Measurements from ENCODE around the gene KCNJ10. TPM values are rescaled to one million over a fixed set of nuclear protein-coding genes. Genes with fewer than 3 reads are reported as not detected.

The KCNJ10 gene
- total RNA-seq, 2 experiments from 2014 or later, result 0.29 TPM; not detected in 1

GRCh38 chr1:160028426-160028825, 41.5 kb downstream of the KCNJ10 start:
- Histone ChIP-seq H3K79me2 (ENCODE audit: insufficient read depth, low read depth, low read length) (peaks cover 7% of the 10 kb centered on the region; the same call in 1 of the 2 replicates), H3K4me2 (ENCODE audit: low read length) (0 out of 2 replicates have a peak overlapping the region, but pooled peaks have one; percentile 3), H3K36me3 (ENCODE audit: insufficient read depth, low read length) (no peaks in the 10 kb centered on the region), H2AFZ (ENCODE audit: low read length) (no peak overlapping the region), H3K27ac (ENCODE audit: low read depth, low read length, poor library complexity, severe bottlenecking) (no peak overlapping the region), H3K9me2 (ENCODE audit: insufficient read depth, low read length) (no peaks in the 10 kb centered on the region), H3K4me1 (ENCODE audit: insufficient read depth, low read length, poor library complexity, severe bottlenecking) (peaks cover 24% of the 10 kb centered on the region), H4K20me1 (ENCODE audit: insufficient read depth, low read length) (no peaks in the 10 kb centered on the region), H3K4me3 (ENCODE audit: low read depth, low read length, poor library complexity, severe bottlenecking) (no peak overlapping the region), H3K9me3 (ENCODE audit: low read length) (no peaks in the 10 kb centered on the region)
- TF ChIP-seq EZH2phosphoT487 (IDR thresholded peaks at IDR 0.05; ENCODE audit: borderline replicate concordance, low read depth, low read length) (no peak), CTCF (conservative IDR thresholded peaks at IDR 0.05; ENCODE audit: low read length) (no peak)
- ChIA-PET POLR2A (no interaction called here), CTCF (ENCODE audit: unreplicated experiment) (no interaction called here)
- no peak for DNase-seq (ENCODE audit: low spot score)
- BruUV-seq (replicated peaks), result no TSS peak
- intact Hi-C loops (cut with micrococcal nuclease; ENCODE audit: unreplicated experiment), result no loop called here

GRCh38 chr1:160025314-160025713, 44.6 kb downstream of the KCNJ10 start:
- ChIA-PET POLR2A (no interaction called here), CTCF (ENCODE audit: unreplicated experiment) (no interaction called here)
- Histone ChIP-seq H3K9me3 (ENCODE audit: low read length) (no peaks in the 10 kb centered on the region), H4K20me1 (ENCODE audit: insufficient read depth, low read length) (no peaks in the 10 kb centered on the region), H3K79me2 (ENCODE audit: insufficient read depth, low read depth, low read length) (no peaks in the 10 kb centered on the region; the same call in 1 of the 2 replicates), H3K9me2 (ENCODE audit: insufficient read depth, low read length) (no peaks in the 10 kb centered on the region), H3K36me3 (ENCODE audit: insufficient read depth, low read length) (no peaks in the 10 kb centered on the region), H2AFZ (ENCODE audit: low read length) (no peak overlapping the region), H3K27ac (ENCODE audit: low read depth, low read length, poor library complexity, severe bottlenecking) (no peak overlapping the region), H3K4me1 (ENCODE audit: insufficient read depth, low read length, poor library complexity, severe bottlenecking) (peaks cover 4% of the 10 kb centered on the region), H3K4me2 (ENCODE audit: low read length) (no peak overlapping the region), H3K4me3 (ENCODE audit: low read depth, low read length, poor library complexity, severe bottlenecking) (no peak overlapping the region)
- intact Hi-C loops (cut with micrococcal nuclease; ENCODE audit: unreplicated experiment), result no loop called here
- no TSS peak for BruUV-seq (replicated peaks)
- DNase-seq (ENCODE audit: low spot score), result no peak
- TF ChIP-seq CTCF (conservative IDR thresholded peaks at IDR 0.05; ENCODE audit: low read length) (no peak), EZH2phosphoT487 (IDR thresholded peaks at IDR 0.05; ENCODE audit: borderline replicate concordance, low read depth, low read length) (no peak)

- Histone ChIP-seq H3K4me1 (ENCODE audit: insufficient read depth, low read length, poor library complexity, severe bottlenecking) (no peaks in the 10 kb centered on the region), H3K9me2 (ENCODE audit: insufficient read depth, low read length) (no peaks in the 10 kb centered on the region), H3K27ac (ENCODE audit: low read depth, low read length, poor library complexity, severe bottlenecking) (no peak overlapping the region), H3K36me3 (ENCODE audit: insufficient read depth, low read length) (no peaks in the 10 kb centered on the region), H4K20me1 (ENCODE audit: insufficient read depth, low read length) (no peaks in the 10 kb centered on the region), H2AFZ (ENCODE audit: low read length) (no peak overlapping the region), H3K4me2 (ENCODE audit: low read length) (no peak overlapping the region), H3K79me2 (ENCODE audit: insufficient read depth, low read depth, low read length) (no peaks in the 10 kb centered on the region), H3K4me3 (ENCODE audit: low read depth, low read length, poor library complexity, severe bottlenecking) (no peak overlapping the region), H3K9me3 (ENCODE audit: low read length) (no peaks in the 10 kb centered on the region)
- no peak for DNase-seq (ENCODE audit: low spot score)
- TF ChIP-seq CTCF (conservative IDR thresholded peaks at IDR 0.05; ENCODE audit: low read length), result no peak
- no peak for TF ChIP-seq EZH2phosphoT487 (IDR thresholded peaks at IDR 0.05; ENCODE audit: borderline replicate concordance, low read depth, low read length)
- BruUV-seq (replicated peaks), result no TSS peak
- ChIA-PET POLR2A (no interaction called here), CTCF (ENCODE audit: unreplicated experiment) (no interaction called here)
- intact Hi-C loops (cut with micrococcal nuclease; ENCODE audit: unreplicated experiment), result no loop called here
Measured at GRCh38 chr1:160024195-160024905, 45.6 kb downstream of the KCNJ10 start.
